K562 (cell line): ENCODE data around the gene SYNE1. TPM values are rescaled to one million over a fixed set of nuclear protein-coding genes. Genes with fewer than 3 reads are reported as not detected.

ENCODE experiments used
- ATAC-seq: fragments of 200-7000 bp; cut with Tn5 transposase; 3 replicates; pipeline ENCODE4 v1.9.1; 2020; ENCODE audit warnings: moderate library complexity
- BruUV-seq: library from RNA; stranded (reverse); fragments of 400-500 nt; replicated peaks from 2 replicates; lab custom pipeline; 2021; lab: Mats Ljungman, UMichigan
- CTCF ChIA-PET: fragments of 300-600 bp; formaldehyde crosslinking; extraction: SDS; loops from one replicate; lab custom pipeline; 2021; ENCODE audit warnings: low intra/inter-chr PET ratio; lab: Yijun Ruan, JAX
- POLR2A ChIA-PET: fragments of 300-600, 350-650 bp; sonication (Branson Sonifier 250); formaldehyde crosslinking; extraction: SDS; loops from one replicate; lab custom pipeline; 2021; ENCODE audit warnings: antibody characterized with exemption, inconsistent platforms; lab: Yijun Ruan, JAX
- DNase-seq, 4 experiments: peaks; one replicate each; pipeline versions ENCODE4 v3.0.0 to v3.0.0-alpha.2; 2011 to 2018; ENCODE audit warnings: low spot score in 3 of 4, mixed read lengths in 3 of 4; ENCODE audit errors: extremely low read depth in 1 of 4
- FAIRE-seq: peaks from 2 replicates; lab custom pipeline; 2011; peaks lifted over from hg19 to GRCh38; lab: Jason Lieb, UNC
- H2AFZ ChIP-seq: 2 replicates; pipeline ENCODE4 v1.6.0; 2011; ENCODE audit warnings: low read depth, low read length, control low read depth, inconsistent platforms
- H3K27ac ChIP-seq: fragments of 200-600 bp; 3 replicates; pipeline ENCODE4 v1.8.0; 2011; ENCODE audit warnings: low read depth, mild to moderate bottlenecking, control low read depth, inconsistent platforms, low read length, moderate library complexity, mixed read lengths; ENCODE audit errors: extremely low read depth
- H3K27me3 ChIP-seq, 2 experiments: fragments of 300-600 bp in 1 of 2; 2 replicates in 1 of 2; 3 replicates in 1 of 2; pipeline versions ENCODE4 v1.6.0 to v1.8.0; 2011; ENCODE audit warnings: inconsistent platforms in 2 of 2, low read length in 2 of 2, mild to moderate bottlenecking in 1 of 2, mixed read lengths in 1 of 2, moderate library complexity in 1 of 2; ENCODE audit not compliant: control insufficient read depth in 2 of 2, insufficient read depth in 2 of 2
- H3K36me3 ChIP-seq: fragments of 300-600 bp; 3 replicates; pipeline ENCODE4 v1.8.0; 2011; ENCODE audit warnings: mild to moderate bottlenecking, low read length, inconsistent platforms; ENCODE audit not compliant: control insufficient read depth, insufficient read depth
- H3K4me1 ChIP-seq, 2 experiments: fragments of 200-600 bp in 1 of 2; replicated peaks in 1 of 2; 2 replicates in 1 of 2; 3 replicates in 1 of 2; pipeline versions ENCODE4 v1.5.1 to v1.8.0; 2011; ENCODE audit warnings: inconsistent platforms in 2 of 2, low read length in 2 of 2, mild to moderate bottlenecking in 1 of 2, mixed read lengths in 1 of 2, moderate library complexity in 1 of 2; ENCODE audit not compliant: control insufficient read depth in 2 of 2, insufficient read depth in 2 of 2
- H3K4me2 ChIP-seq: 2 replicates; pipeline ENCODE4 v1.6.1; 2011; ENCODE audit warnings: low read length, control low read depth, inconsistent platforms, mixed read lengths; ENCODE audit not compliant: insufficient read depth
- H3K4me3 ChIP-seq: fragments of 200-600 bp; sonication (generic), shearing (Covaris generic); 2 replicates; pipeline ENCODE4 v1.5.1; 2016; ENCODE audit warnings: control low read depth, inconsistent platforms
- H3K79me2 ChIP-seq: fragments of 200-600 bp; 3 replicates; pipeline ENCODE4 v1.8.0; 2011; ENCODE audit warnings: low read length, inconsistent platforms; ENCODE audit not compliant: control insufficient read depth, insufficient read depth
- H3K9ac ChIP-seq, 2 experiments: 2 replicates each; pipeline versions ENCODE4 v1.6.0 to v1.6.1; 2011; ENCODE audit warnings: low read depth in 2 of 2, low read length in 2 of 2, control low read depth in 1 of 2, inconsistent platforms in 1 of 2, mild to moderate bottlenecking in 1 of 2, mixed read lengths in 1 of 2; ENCODE audit not compliant: insufficient read depth in 1 of 2
- H3K9me1 ChIP-seq: one replicate; pipeline ENCODE4 v1.6.0; 2011; ENCODE audit warnings: inconsistent platforms, mild to moderate bottlenecking, low read length, moderate library complexity; ENCODE audit not compliant: control insufficient read depth, insufficient read depth
- H3K9me3 ChIP-seq: replicated peaks from 2 replicates; pipeline ENCODE4 v1.5.1; 2011; ENCODE audit warnings: low read depth, low read length, inconsistent platforms; ENCODE audit not compliant: control insufficient read depth, insufficient read depth
- H4K20me1 ChIP-seq: replicated peaks from 2 replicates; pipeline ENCODE4 v1.6.1; 2011; ENCODE audit warnings: low read length, inconsistent platforms, mixed read lengths; ENCODE audit not compliant: control insufficient read depth, insufficient read depth
- ATF7 ChIP-seq: fragments of 450-650 bp; IDR thresholded peaks from 2 replicates; pipeline ENCODE4 v1.7.1; 2014; ENCODE audit warnings: mild to moderate bottlenecking, moderate library complexity
- BMI1 ChIP-seq: fragments of 150-350 bp; IDR thresholded peaks from 2 replicates; pipeline ENCODE4 v1.6.1; 2014; ENCODE audit warnings: low read length
- BRD9 ChIP-seq: fragments of 450-650 bp; IDR thresholded peaks from 2 replicates; pipeline ENCODE4 v1.6.1; 2018; ENCODE audit warnings: low read depth; ENCODE audit not compliant: partially characterized antibody
- CGGBP1 ChIP-seq: fragments of 250-450 bp; sonication (Bioruptor Pico); IDR thresholded peaks from 2 replicates; pipeline ENCODE4 v1.9.0; 2021; ENCODE audit warnings: mild to moderate bottlenecking
- GABPB1 ChIP-seq: sonication (generic); formaldehyde crosslinking; IDR thresholded peaks from 2 replicates; pipeline ENCODE4 v1.8.0; 2022; ENCODE audit warnings: mild to moderate bottlenecking, missing genetic modification reagents
- JUND ChIP-seq, 2 experiments: IDR thresholded peaks; 2 replicates in 1 of 2; 3 replicates in 1 of 2; pipeline ENCODE4 v1.6.1; 2011; ENCODE audit warnings: borderline replicate concordance in 2 of 2, low read depth in 2 of 2, low read length in 2 of 2, improper control_type of control experiment in 1 of 2, missing biosample characterization in 1 of 2, missing genetic modification characterization in 1 of 2, missing genetic modification reagents in 1 of 2
- MEF2D ChIP-seq: conservative IDR thresholded peaks from 2 replicates; pipeline ENCODE4 v1.6.1; 2016; ENCODE audit warnings: low read depth, missing genetic modification characterization, missing compliant biosample characterization
- MEIS2 ChIP-seq: fragments of 450-650 bp; IDR thresholded peaks from 2 replicates; pipeline ENCODE4 v1.6.1; 2014; ENCODE audit warnings: mild to moderate bottlenecking; ENCODE audit not compliant: partially characterized antibody
- POLR2G ChIP-seq: fragments of 200-400 bp; formaldehyde crosslinking; IDR thresholded peaks from 2 replicates; pipeline ENCODE4 v1.6.1; 2017; ENCODE audit warnings: low read depth, mild to moderate bottlenecking, antibody characterized with exemption, low read length, moderate library complexity
- SETDB1 ChIP-seq: IDR thresholded peaks from one replicate; pipeline ENCODE4 v1.6.1; 2012; ENCODE audit warnings: low read length, control low read depth, inconsistent platforms
- SIX5 ChIP-seq, 2 experiments: IDR thresholded peaks; 2 replicates each; pipeline ENCODE4 v1.6.1; 2011; ENCODE audit warnings: low read length in 2 of 2, borderline replicate concordance in 1 of 2, low read depth in 1 of 2, mild to moderate bottlenecking in 1 of 2, moderate library complexity in 1 of 2; ENCODE audit not compliant: insufficient read depth in 1 of 2
- SOX6 ChIP-seq: fragments of 450-650 bp; IDR thresholded peaks from 2 replicates; pipeline ENCODE4 v1.6.1; 2014; ENCODE audit warnings: mild to moderate bottlenecking
- TRIM25 ChIP-seq: fragments of 450-650 bp; IDR thresholded peaks from 2 replicates; pipeline ENCODE4 v1.7.0; 2016; ENCODE audit warnings: borderline replicate concordance
- ZBTB9 ChIP-seq: fragments of 450-650 bp; formaldehyde crosslinking; IDR thresholded peaks from 2 replicates; pipeline ENCODE4 v1.4.0; 2020; ENCODE audit warnings: mild to moderate bottlenecking, moderate library complexity
- ZNF655 ChIP-seq: fragments of 250-450 bp; sonication (Bioruptor Pico); IDR thresholded peaks from 2 replicates; pipeline ENCODE4 v1.5.0; 2021
- WGBS: fragments of 100-300 bp; shearing (Covaris generic); methylation state at CpG from one replicate; pipeline ENCODE4 v1.1.6; 2016; ENCODE audit warnings: low coverage, mixed read lengths; ENCODE audit not compliant: insufficient coverage; ENCODE audit errors: missing lambda C conversion rate; 5-methylcytosine and 5-hydroxymethylcytosine counted together
- in situ Hi-C: fragments of 300-500 bp; cut with MboI; formaldehyde crosslinking; loops from 4 replicates; pipeline ENCODE4 v1.15.0; 2018; ENCODE audit warnings: inconsistent platforms, mixed read lengths
- intact Hi-C: fragments of 100-400 bp; cut with micrococcal nuclease; formaldehyde crosslinking; loops from 2 replicates; pipeline ENCODE4 v1.14.2; 2022
- polyA plus RNA-seq, 8 experiments: library from polyadenylated mRNA; depleted of rRNA in 4 of 8; stranded (reverse) in 5 of 8; unstranded in 3 of 8; fragments of >200 nt; fragmentation: Nextera tagmentation in 2 of 8; fragmentation: Illumina TruSeq in 1 of 8; extraction: Ambion mirVana in 2 of 8; extraction: Trizol in 1 of 8; gene quantifications; 2 replicates each; pipeline versions ENCODE4 v1.2.1 to v1.2.3, GENCODE V29; 2011 to 2014; ENCODE audit warnings: inconsistent platforms in 1 of 8, missing spikeins in 1 of 8
- total RNA-seq, 7 experiments: library from RNA; depleted of rRNA in 6 of 7; stranded (reverse); fragments of >200 nt in 6 of 7; fragmentation: Illumina TruSeq in 2 of 7; extraction: Trizol in 2 of 7; gene quantifications; 2 replicates each; pipeline versions ENCODE4 v1.2.1 to v1.2.3, GENCODE V29; 2011 to 2021; ENCODE audit warnings: low replicate concordance in 1 of 7

The SYNE1 gene
- total and polyA plus RNA-seq, 9 of the 15 experiments (the other 6 are each of a cell fraction or from before 2014, with no cell fraction given), result under 0.01 to 0.42 (median 0.08) TPM; not detected in 1

GRCh38 chr6:152155792-152156191 lies 481.4 kb downstream of the SYNE1 start (continued):
- TF ChIP-seq TRIM25, result no peak
- no peak for TF ChIP-seq MEF2D (tag)
- no peak for TF ChIP-seq BRD9
- TF ChIP-seq JUND (IDR thresholded peaks at IDR 0.05; ENCODE audit: borderline replicate concordance, low read depth, low read length), result no peak
- no peak for TF ChIP-seq JUND (tag; IDR thresholded peaks at IDR 0.05; ENCODE audit: borderline replicate concordance, low read depth, low read length)
- TF ChIP-seq CGGBP1, result no peak
- no peak for TF ChIP-seq POLR2G
- TF ChIP-seq, all 486 proteins: peak for 0

GRCh38 chr6:152154559-152155356 lies 482.4 kb downstream of the SYNE1 start:
- FAIRE-seq (no peak), DNase-seq (no peak), ATAC-seq (no peak)
- ChIA-PET CTCF (no interaction called here), POLR2A (no interaction called here)
- no peak overlapping the region for H3K4me2 ChIP-seq
- no TSS peak for BruUV-seq
- in situ Hi-C loops, result no loop called here
- under 1% methylated on average over 17 of the region's 17 CpGs for WGBS
- H3K9me3 ChIP-seq, result no peaks in the 10 kb centered on the region
- intact Hi-C loops, result no loop called here
- H3K79me2 ChIP-seq, result no peaks in the 10 kb centered on the region
- no peak overlapping the region for H2AFZ ChIP-seq
- H3K4me3 ChIP-seq, result no peak overlapping the region
- no peak overlapping the region for H3K27ac ChIP-seq
- peaks cover 0 to 5% of the 10 kb centered on the region in 2 experiments; a peak in 1 of 5 replicates for H3K27me3 ChIP-seq
- no peaks in the 10 kb centered on the region for H4K20me1 ChIP-seq
- H3K9me1 ChIP-seq, result no peaks in the 10 kb centered on the region
- H3K9ac ChIP-seq, result no peak overlapping the region
- H3K4me1 ChIP-seq, result no peaks in the 10 kb centered on the region
- no peaks in the 10 kb centered on the region for H3K36me3 ChIP-seq
- no peak for TF ChIP-seq GABPB1 (CRISPR knock-in tag)
- TF ChIP-seq ATF7, result no peak
- TF ChIP-seq BMI1, result no peak
- TF ChIP-seq ZNF655 (CRISPR knock-in tag), result no peak
- TF ChIP-seq MEIS2, result no peak
- TF ChIP-seq SIX5 (IDR thresholded peaks at IDR 0.05; ENCODE audit: borderline replicate concordance in 1 of 2, insufficient read depth in 1 of 2, low read depth in 1 of 2, low read length in 2 of 2), result no peak
- no peak for TF ChIP-seq SOX6
- TF ChIP-seq ZBTB9 (CRISPR knock-in tag), result no peak
- no peak for TF ChIP-seq SETDB1
